ENCODE results near the gene FAM200A.
A peak's percentile ranks its signal among the peaks of the same experiment; 100 is the strongest.

Gene FAM200A

GRCh38 chr7:99557940-99558305, 6.0 kb upstream of the FAM200A start:
- no CpG with 5 or more reads among the region's 17 CpGs for WGBS (ENCODE audit: extremely low coverage, insufficient coverage, insufficient read length)
- H4K91ac ChIP-seq (ENCODE audit: low read depth, low read length) = peak overlapping the region; percentile 85
- H3K9ac ChIP-seq (ENCODE audit: low read length) = peak overlapping the region; percentile 99
- H3K23ac ChIP-seq (ENCODE audit: low read length) = no peak overlapping the region
- peak overlapping the region; percentile 96 for H3K4me3 ChIP-seq (ENCODE audit: low read depth, low read length)
- peaks cover 13 to 28% of the 10 kb centered on the region in 2 experiments for H3K36me3 ChIP-seq (ENCODE audit: control insufficient read depth in 1 of 2, insufficient read depth in 2 of 2, low read length in 2 of 2)
- H4K8ac ChIP-seq (ENCODE audit: low read depth, low read length) = peak overlapping the region; percentile 94
- peak overlapping the region; percentile 78 for H3K4me2 ChIP-seq (ENCODE audit: low read length)
- H4K12ac ChIP-seq (ENCODE audit: low read depth, low read length) = peak overlapping the region; percentile 90
- no peaks in the 10 kb centered on the region for H3K9me3 ChIP-seq (ENCODE audit: insufficient read depth, low read depth, low read length)
- peak overlapping the region; percentile 85 for H3K14ac ChIP-seq (ENCODE audit: low read length)
- H2AK5ac ChIP-seq (ENCODE audit: low read length) = peak overlapping the region; percentile 96
- peak overlapping the region; percentile 84 for H3K18ac ChIP-seq (ENCODE audit: low read length)
- no peak overlapping the region for H2BK12ac ChIP-seq (ENCODE audit: low read length)
- no peaks in the 10 kb centered on the region for H3K27me3 ChIP-seq (ENCODE audit: insufficient read depth, low read length)
- peak overlapping the region; percentile 63 for H2BK120ac ChIP-seq (ENCODE audit: insufficient read depth, low read length, poor library complexity)
- peak overlapping the region; percentile 65 for H3K4ac ChIP-seq (ENCODE audit: low read depth, low read length)
- peaks cover 15% of the 10 kb centered on the region for H3K79me1 ChIP-seq (ENCODE audit: low read length)
- peaks cover 6 to 7% of the 10 kb centered on the region in 2 experiments for H3K4me1 ChIP-seq (ENCODE audit: control insufficient read depth in 1 of 2, insufficient read depth in 2 of 2, low read length in 2 of 2)
- peak overlapping the region; percentile 78 for H2AFZ ChIP-seq (ENCODE audit: insufficient read depth, low read length, poor library complexity)
- peak overlapping the region; percentile 50 for H2BK5ac ChIP-seq (ENCODE audit: low read depth, low read length, poor library complexity)
- DNase-seq = peak; percentile 4 to 29
- peak overlapping the region; percentile 89 for H3K27ac ChIP-seq (ENCODE audit: low read depth, low read length)
- H3K79me2 ChIP-seq (ENCODE audit: control insufficient read depth, insufficient read depth, low read length, poor library complexity) = peaks cover 17% of the 10 kb centered on the region

DNA sequence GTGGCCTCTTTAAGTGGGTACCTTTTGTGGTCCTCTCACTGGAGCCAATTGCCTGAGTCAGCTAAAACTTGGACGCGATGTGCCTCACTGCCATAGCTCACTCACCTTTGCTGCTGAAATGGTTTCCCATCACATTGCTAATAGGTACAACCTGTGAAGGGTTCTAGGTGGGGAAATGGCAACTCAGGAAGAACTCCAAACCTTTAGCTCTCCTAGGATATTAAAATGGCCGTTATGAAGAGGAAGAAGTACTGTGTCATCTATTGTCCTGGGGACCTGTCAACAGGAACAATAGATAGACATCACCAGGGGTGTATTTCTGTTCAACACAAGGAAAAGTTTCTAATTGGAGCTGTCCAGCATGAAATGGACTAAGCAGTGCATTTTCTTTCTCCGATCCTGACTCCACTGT, 5.3 kb upstream of the FAM200A start:
- WGBS (ENCODE audit: extremely low coverage, insufficient coverage, insufficient read length) = no CpG with 5 or more reads among the region's 4 CpGs
- no peak for DNase-seq
- no peak overlapping the region for H3K18ac ChIP-seq (ENCODE audit: low read length)
- no peak overlapping the region for H3K14ac ChIP-seq (ENCODE audit: low read length)
- no peak overlapping the region for H3K23ac ChIP-seq (ENCODE audit: low read length)
- H4K8ac ChIP-seq (ENCODE audit: low read depth, low read length) = no peak overlapping the region
- H2BK5ac ChIP-seq (ENCODE audit: low read depth, low read length, poor library complexity) = no peak overlapping the region
- no peaks in the 10 kb centered on the region for H3K27me3 ChIP-seq (ENCODE audit: insufficient read depth, low read length)
- peaks cover 15% of the 10 kb centered on the region for H3K79me1 ChIP-seq (ENCODE audit: low read length)
- H3K9ac ChIP-seq (ENCODE audit: low read length) = peak overlapping the region; percentile 59
- peak overlapping the region; percentile 16 for H3K4ac ChIP-seq (ENCODE audit: low read depth, low read length)
- no peak overlapping the region for H3K4me3 ChIP-seq (ENCODE audit: low read depth, low read length)
- peaks cover 17% of the 10 kb centered on the region for H3K79me2 ChIP-seq (ENCODE audit: control insufficient read depth, insufficient read depth, low read length, poor library complexity)
- no peak overlapping the region for H4K91ac ChIP-seq (ENCODE audit: low read depth, low read length)
- H3K36me3 ChIP-seq (ENCODE audit: control insufficient read depth in 1 of 2, insufficient read depth in 2 of 2, low read length in 2 of 2) = peaks cover 13 to 26% of the 10 kb centered on the region in 2 experiments
- peak overlapping the region; percentile 78 for H3K4me2 ChIP-seq (ENCODE audit: low read length)
- no peak overlapping the region for H2BK120ac ChIP-seq (ENCODE audit: insufficient read depth, low read length, poor library complexity)
- H2AFZ ChIP-seq (ENCODE audit: insufficient read depth, low read length, poor library complexity) = no peak overlapping the region
- no peak overlapping the region for H2BK12ac ChIP-seq (ENCODE audit: low read length)
- H3K4me1 ChIP-seq (ENCODE audit: control insufficient read depth in 1 of 2, insufficient read depth in 2 of 2, low read length in 2 of 2) = peaks cover 5 to 6% of the 10 kb centered on the region in 2 experiments
- no peaks in the 10 kb centered on the region for H3K9me3 ChIP-seq (ENCODE audit: insufficient read depth, low read depth, low read length)
- no peak overlapping the region for H3K27ac ChIP-seq (ENCODE audit: low read depth, low read length)
- H2AK5ac ChIP-seq (ENCODE audit: low read length) = no peak overlapping the region
- H4K12ac ChIP-seq (ENCODE audit: low read depth, low read length) = no peak overlapping the region

DNA sequence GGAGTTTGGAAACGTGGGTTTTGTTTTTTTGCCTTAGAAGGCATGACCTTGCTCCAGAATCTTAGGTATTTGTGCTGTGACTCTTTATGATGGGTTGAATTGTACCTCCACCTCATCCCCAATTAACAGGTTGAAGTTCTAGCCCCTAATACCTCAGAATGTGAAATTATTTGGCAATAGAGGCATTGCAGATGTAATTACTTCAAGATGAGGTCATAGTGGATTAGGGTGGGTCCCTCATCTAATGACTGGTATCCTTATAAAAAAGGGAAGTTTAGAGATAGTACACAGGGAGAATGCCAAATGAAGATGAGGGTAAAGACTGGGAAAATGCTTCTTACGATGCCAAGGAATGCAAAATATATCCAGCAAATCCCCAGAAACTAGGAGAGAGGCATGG, 3.0 kb upstream of the FAM200A start:
- H3K9ac ChIP-seq (ENCODE audit: low read length) = no peak overlapping the region

GRCh38 chr7:99553039-99553438, 1.1 kb upstream of the FAM200A start:
- no peak overlapping the region for H2BK12ac ChIP-seq (ENCODE audit: low read length)
- H3K79me1 ChIP-seq (ENCODE audit: low read length) = peaks cover 7% of the 10 kb centered on the region
- WGBS (ENCODE audit: extremely low coverage, insufficient coverage, insufficient read length) = no CpG with 5 or more reads among the region's 4 CpGs
- H2AK5ac ChIP-seq (ENCODE audit: low read length) = no peak overlapping the region
- H4K8ac ChIP-seq (ENCODE audit: low read depth, low read length) = no peak overlapping the region
- no peak overlapping the region for H4K91ac ChIP-seq (ENCODE audit: low read depth, low read length)
- DNase-seq = no peak
- no peak overlapping the region for H3K27ac ChIP-seq (ENCODE audit: low read depth, low read length)
- no peak overlapping the region for H3K4ac ChIP-seq (ENCODE audit: low read depth, low read length)
- H3K9ac ChIP-seq (ENCODE audit: low read length) = no peak overlapping the region
- no peak overlapping the region for H3K4me3 ChIP-seq (ENCODE audit: low read depth, low read length)
- no peaks in the 10 kb centered on the region for H3K9me3 ChIP-seq (ENCODE audit: insufficient read depth, low read depth, low read length)
- no peak overlapping the region for H2BK120ac ChIP-seq (ENCODE audit: insufficient read depth, low read length, poor library complexity)
- H3K27me3 ChIP-seq (ENCODE audit: insufficient read depth, low read length) = no peaks in the 10 kb centered on the region
- H3K36me3 ChIP-seq (ENCODE audit: control insufficient read depth in 1 of 2, insufficient read depth in 2 of 2, low read length in 2 of 2) = peaks cover 4 to 8% of the 10 kb centered on the region in 2 experiments
- no peak overlapping the region for H3K4me2 ChIP-seq (ENCODE audit: low read length)
- no peak overlapping the region for H3K23ac ChIP-seq (ENCODE audit: low read length)
- H3K79me2 ChIP-seq (ENCODE audit: control insufficient read depth, insufficient read depth, low read length, poor library complexity) = peaks cover 8% of the 10 kb centered on the region
- no peak overlapping the region for H3K18ac ChIP-seq (ENCODE audit: low read length)
- no peak overlapping the region for H3K14ac ChIP-seq (ENCODE audit: low read length)
- H4K12ac ChIP-seq (ENCODE audit: low read depth, low read length) = no peak overlapping the region
- no peak overlapping the region for H2AFZ ChIP-seq (ENCODE audit: insufficient read depth, low read length, poor library complexity)
- no peak overlapping the region for H2BK5ac ChIP-seq (ENCODE audit: low read depth, low read length, poor library complexity)
- H3K4me1 ChIP-seq (ENCODE audit: control insufficient read depth in 1 of 2, insufficient read depth in 2 of 2, low read length in 2 of 2) = peaks cover 4 to 6% of the 10 kb centered on the region in 2 experiments

More for the DNA sequence above, 3.0 kb upstream of the FAM200A start:
- Histone ChIP-seq H3K79me1 (ENCODE audit: low read length) (peaks cover 17% of the 10 kb centered on the region), H2BK12ac (ENCODE audit: low read length) (no peak overlapping the region), H3K23ac (ENCODE audit: low read length) (no peak overlapping the region), H3K79me2 (ENCODE audit: control insufficient read depth, insufficient read depth, low read length, poor library complexity) (peaks cover 21% of the 10 kb centered on the region), H3K18ac (ENCODE audit: low read length) (no peak overlapping the region), H3K27me3 (ENCODE audit: insufficient read depth, low read length) (no peaks in the 10 kb centered on the region), H2AFZ (ENCODE audit: insufficient read depth, low read length, poor library complexity) (no peak overlapping the region), H3K4me3 (ENCODE audit: low read depth, low read length) (no peak overlapping the region), H4K91ac (ENCODE audit: low read depth, low read length) (no peak overlapping the region), H2BK120ac (ENCODE audit: insufficient read depth, low read length, poor library complexity) (no peak overlapping the region), H3K4me1 (ENCODE audit: control insufficient read depth in 1 of 2, insufficient read depth in 2 of 2, low read length in 2 of 2) (peaks cover 4 to 8% of the 10 kb centered on the region in 2 experiments), H4K12ac (ENCODE audit: low read depth, low read length) (no peak overlapping the region), H4K8ac (ENCODE audit: low read depth, low read length) (no peak overlapping the region), H3K27ac (ENCODE audit: low read depth, low read length) (no peak overlapping the region), H3K4me2 (ENCODE audit: low read length) (no peak overlapping the region), H3K36me3 (ENCODE audit: control insufficient read depth in 1 of 2, insufficient read depth in 2 of 2, low read length in 2 of 2) (peaks cover 5 to 6% of the 10 kb centered on the region in 2 experiments), H2AK5ac (ENCODE audit: low read length) (no peak overlapping the region), H3K14ac (ENCODE audit: low read length) (no peak overlapping the region), H2BK5ac (ENCODE audit: low read depth, low read length, poor library complexity) (no peak overlapping the region), H3K4ac (ENCODE audit: low read depth, low read length) (no peak overlapping the region), H3K9me3 (ENCODE audit: insufficient read depth, low read depth, low read length) (no peaks in the 10 kb centered on the region)
- no peak for DNase-seq
- no CpG with 5 or more reads among the region's 2 CpGs for WGBS (ENCODE audit: extremely low coverage, insufficient coverage, insufficient read length)

All from trophoblast cell (in vitro differentiated cells and primary cell).